Stimulated activated CD8-positive, alpha-beta memory T cell treated with anti-CD3 and anti-CD28 coated beads, Interleukin-12 subunit alpha, Interleukin-12 subunit beta, amount 100 ng/mL, for 1 hour (primary cell): Measurements from ENCODE around the gene MRPL20.
"Not testable (repeated sequence)": the region's sequence is repeated elsewhere in the genome, so short reads cannot be mapped to it uniquely, and the experiment has no call there.

Source experiments
- DNase-seq: peaks from one replicate; pipeline ENCODE4 v3.0.0-alpha.2; 2020; ENCODE audit warnings: low read depth

MRPL20 gene

DNA sequence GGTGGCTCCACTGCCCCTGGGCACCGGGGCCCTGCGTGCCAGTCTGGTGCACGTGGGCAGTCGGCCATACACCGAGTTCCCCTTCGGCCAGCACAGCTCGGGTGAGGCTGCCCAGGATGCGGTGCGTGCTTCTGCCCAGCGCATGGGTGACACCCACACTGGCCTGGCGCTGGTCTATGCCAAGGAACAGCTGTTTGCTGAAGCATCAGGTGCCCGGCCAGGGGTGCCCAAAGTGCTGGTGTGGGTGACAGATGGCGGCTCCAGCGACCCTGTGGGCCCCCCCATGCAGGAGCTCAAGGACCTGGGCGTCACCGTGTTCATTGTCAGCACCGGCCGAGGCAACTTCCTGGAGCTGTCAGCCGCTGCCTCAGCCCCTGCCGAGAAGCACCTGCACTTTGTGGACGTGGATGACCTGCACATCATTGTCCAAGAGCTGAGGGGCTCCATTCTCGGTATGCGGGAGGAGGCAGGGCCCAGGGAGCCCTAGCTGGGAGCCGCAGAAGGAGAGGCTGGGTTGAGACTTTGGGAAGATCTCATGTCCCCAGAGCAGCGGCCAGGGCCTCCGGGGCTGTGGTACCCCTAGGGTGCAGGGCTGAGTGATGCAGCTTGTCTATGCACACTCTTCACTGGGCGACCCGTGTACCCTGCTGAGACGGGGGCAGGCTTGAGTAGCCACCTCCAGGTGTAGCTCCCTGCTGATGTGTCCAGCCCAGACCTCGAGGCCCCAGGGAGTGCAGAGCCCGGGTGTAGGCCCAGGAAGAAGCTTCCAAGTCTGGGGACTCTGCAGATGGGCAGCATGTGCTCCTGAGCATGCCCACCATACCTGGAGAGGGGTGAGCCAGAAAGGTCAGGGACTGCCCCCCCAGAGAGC, 30.2 kb upstream of the MRPL20 start:
- DNase-seq: no peak

DNA sequence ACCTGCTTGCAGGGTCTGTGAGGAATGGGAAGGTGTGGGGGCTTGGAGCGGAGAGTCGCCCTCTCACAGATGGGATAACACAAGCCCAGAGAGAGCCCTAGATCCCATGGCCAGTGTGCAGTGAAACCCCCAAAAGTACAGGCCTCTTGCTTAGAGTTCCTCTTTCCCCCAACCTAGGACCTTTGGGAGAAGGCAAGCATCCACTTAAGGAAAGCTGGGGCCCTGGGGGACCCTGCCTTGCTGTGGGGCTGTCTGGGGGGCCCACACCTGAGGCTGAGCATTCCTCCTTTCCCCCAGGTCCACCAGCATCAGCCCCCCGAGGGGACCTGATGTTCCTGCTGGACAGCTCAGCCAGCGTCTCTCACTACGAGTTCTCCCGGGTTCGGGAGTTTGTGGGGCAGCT, 29.5 kb upstream of the MRPL20 start:
- no peak for DNase-seq

DNA sequence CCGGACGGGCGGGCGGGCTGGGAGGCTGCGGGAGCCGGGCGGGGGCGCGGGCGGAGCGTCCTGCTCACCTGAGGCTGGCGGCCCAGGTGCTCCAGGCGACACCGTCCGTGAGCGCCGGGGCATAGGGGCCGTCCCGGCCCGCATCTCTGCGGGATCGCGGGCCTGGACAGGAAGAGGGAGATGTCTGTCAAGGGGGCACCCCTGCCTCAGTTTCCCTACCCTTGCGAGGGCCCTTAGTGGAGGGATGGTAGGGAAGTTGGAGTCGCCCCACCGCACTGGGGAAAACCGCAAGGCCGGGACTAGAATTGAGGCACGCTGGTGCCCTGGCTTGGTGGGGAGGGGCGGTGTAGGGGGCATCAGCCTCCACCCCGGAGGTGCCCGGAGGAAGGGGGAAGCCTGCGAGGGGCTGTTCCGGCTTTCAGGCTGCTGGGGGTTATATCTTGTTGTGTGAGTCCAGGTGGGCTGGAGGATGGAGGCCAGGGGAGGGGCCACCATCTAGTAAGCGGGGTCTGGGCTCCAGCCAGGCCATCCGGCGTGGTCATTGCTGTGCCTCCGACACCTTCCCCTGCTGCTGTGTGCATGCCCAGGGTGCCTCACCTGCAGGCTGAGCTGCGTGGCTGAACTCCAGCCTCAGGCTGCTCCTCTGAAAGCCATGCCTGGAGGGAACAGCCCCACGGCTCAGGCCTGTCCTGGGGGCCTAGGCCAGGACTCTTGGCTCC, 29.0 kb upstream of the MRPL20 start:
- no peak for DNase-seq

DNA sequence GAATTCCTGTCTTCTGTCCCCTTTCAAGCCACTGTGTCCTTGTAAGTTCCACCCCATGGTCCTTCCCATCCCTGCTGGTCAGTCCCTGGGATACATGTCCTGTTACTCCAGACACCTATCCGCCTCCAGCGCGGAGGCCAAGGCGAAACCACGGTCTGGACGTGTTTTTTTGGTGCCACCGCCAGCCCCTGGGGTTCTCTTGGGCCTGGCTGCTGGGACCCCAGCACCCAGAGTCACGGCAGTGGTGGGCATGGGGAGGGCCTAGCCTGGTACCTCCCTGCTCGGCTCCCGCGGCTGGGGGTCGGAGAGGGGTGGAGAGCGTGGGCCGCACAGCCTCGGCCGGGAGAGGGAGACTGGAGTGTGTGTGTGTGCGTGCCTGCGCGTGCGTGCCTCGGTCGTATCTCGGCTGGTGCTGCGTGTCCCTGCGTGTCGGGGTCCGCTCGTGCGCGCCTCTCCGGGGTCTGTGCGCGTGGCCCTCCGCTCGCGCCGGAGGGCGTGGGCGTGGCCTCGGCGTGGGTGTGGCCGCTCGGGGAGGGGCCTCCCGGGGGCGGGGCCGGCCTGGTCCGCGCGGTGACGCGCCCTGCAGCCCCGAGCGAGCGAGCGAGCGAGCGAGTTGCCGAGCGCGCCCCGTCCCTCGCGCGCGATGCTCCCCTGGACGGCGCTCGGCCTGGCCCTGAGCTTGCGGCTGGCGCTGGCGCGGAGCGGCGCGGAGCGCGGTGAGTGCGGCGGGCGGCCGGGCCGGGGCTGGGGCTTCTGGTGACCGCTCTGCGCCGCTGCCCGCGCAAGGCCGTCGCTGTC, 28.2 kb upstream of the MRPL20 start, which contains the start of gene VWA1:
VWA1 (plus strand) TSS at position 585 of the 798 bp plus-strand sequence; CDS start at position 644, 59 bp downstream.
- DNase-seq: peak; percentile 20

DNA sequence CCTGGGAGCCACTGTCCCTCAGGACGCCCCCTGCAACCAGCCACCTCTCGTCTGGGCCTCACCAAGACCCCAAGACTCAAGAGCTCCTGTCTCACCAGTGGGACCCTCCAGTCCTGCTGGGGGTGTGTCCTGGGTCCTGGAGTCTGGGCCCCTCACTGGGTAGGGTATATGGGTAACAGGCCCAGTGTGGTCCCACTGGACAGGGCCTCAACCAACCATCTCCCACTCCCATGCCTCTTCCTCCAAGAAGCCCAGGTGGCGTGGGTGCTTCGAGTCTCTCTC, 27.7 kb upstream of the MRPL20 start:
- no peak for DNase-seq

DNA sequence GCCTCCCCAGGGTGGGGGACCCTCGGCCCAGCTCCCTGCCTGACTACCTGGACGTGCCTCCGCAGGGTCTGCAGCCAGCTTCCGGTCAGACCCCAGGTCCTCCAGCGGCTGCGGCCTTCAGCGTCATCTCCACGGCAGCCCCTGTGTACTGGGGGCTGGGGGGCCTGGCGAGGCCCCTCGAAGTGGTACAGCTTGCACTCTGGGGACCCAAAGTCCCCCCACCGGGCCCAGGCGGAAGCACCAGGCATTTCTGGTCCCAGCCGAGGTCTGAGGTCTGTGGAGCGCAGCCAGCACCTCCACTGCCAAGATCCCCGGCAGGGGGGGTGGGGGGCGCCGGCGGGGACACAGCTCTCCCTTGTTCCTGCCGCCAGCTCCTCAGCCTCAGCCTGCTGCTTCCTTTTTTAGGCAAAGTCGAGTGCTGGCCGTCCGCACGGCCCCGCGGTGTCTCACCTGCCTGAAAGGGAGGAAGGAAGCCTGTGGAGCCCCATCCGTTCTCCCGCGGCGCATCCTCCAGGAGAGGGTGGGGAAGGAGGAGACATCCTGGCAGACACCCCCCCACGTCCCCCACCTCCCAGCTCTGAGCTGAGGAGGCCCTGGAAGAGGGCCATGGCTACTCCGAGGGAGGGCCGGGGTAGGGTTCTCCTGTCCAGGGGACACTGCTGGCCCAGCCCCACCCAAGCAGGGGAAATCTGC, 27.2 kb upstream of the MRPL20 start:
- no peak for DNase-seq

DNA sequence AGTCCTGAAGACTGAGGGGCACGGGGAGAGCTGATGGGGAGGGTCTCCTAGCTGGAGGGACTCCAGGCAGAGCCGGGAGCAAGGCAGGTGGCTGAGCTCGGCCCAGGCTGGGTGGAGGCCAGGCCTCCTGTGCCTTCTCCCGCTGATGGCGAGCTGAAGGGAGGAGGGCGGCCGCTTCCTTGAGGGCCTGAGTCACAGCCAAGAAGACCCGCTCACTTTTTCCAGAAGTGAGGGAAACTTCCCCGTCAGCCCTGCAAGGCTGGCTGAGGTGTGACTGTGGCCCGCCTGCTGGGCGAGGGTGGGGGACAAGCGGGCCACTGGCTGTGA, 26.7 kb upstream of the MRPL20 start:
- DNase-seq: no peak

DNA sequence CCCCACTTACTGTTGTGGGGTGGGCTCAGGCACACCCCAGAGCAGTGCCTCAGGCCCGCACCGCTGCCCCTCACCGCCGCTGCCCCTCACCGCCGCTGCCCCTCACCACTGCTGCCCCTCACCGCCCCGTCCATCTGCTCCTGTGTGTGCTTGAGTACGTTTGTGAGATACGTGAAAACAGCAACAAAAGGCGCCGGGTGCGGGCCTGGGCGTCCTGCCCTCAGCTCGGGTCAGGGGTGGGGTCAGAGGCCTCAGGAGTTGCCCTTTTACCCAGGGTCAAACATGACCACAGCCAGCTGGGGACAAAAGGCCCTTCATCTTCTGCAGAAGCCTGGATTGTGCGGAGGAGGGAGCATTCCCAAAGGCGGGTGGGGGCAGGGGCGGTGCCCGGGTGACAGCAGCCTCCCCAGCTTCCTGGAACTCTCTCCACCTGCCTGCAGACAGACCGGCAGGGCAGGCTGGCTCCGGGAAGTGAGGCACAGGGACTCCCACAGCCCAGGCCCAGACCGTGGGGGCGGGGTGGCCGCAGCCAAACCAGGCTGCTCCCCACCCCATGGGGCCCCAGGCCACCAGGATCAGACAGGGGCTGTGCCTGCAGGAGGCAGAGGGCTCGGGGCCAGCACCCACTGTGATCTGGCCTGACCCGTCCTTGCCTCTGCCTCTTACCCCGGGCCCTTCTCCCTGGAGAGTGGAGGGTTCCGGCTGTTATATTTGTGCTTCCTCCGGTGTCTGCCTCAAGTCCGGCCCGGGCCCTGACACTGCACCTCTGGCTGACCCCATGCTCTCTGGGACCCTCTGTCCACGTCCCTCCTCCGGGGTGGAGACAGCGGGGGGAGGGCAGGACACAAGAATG, 26.1 kb upstream of the MRPL20 start:
- no peak for DNase-seq

DNA sequence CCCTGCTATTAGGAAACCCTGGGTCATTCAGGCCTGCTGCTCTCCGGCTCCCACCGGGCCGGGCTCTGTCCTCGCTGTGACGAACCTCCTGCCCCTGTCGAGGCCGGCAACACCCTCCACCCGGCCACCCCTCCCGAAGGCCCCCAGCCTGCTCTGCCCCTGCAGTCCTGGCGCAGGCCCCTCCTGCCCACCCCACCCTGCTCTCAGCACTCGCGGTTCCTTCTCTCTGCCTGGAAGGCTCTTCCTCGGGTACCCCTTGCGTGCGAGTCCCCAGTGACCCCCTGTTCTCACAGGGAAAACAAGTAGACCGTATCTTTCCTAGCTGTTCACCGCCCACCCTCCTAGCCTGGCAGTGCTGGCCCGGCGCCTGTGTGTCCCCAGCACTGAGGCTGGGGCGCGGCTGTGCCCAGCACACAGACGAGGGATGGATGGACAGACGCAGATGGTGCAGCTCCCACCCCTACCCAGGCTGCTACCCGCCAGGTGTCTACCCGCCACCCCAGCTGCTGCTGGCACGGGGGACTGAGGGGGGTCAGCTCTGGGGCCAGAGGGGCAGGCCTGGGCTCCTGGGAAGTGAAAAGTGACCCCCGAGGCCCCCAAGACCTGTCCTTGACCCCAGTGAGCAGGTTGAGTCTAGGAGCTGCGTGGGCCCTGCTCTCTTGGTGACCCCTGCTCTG, 25.3 kb upstream of the MRPL20 start:
- DNase-seq: no peak

DNA sequence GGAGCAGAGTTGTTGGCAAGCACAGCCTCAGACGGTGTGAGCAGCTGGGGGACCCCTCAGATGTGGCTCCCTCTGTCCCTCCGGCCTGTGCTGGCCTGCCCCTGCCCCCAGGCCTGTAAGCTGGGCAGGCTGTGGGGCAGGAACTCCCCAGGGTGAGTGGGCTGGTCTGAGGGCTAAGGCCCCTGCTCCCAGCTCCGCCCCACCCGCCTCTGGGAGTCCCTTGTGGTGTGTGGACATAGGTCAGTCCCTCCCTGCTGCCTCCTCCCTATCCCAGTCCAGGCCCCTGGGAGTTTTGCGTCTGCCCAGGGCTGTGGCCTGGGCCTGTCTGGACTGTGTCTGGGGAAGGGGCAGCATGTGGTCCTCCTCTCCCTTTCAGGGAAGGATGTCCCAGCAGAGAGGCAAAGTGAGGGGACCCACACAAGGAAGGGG, 24.8 kb upstream of the MRPL20 start:
- no peak for DNase-seq

DNA sequence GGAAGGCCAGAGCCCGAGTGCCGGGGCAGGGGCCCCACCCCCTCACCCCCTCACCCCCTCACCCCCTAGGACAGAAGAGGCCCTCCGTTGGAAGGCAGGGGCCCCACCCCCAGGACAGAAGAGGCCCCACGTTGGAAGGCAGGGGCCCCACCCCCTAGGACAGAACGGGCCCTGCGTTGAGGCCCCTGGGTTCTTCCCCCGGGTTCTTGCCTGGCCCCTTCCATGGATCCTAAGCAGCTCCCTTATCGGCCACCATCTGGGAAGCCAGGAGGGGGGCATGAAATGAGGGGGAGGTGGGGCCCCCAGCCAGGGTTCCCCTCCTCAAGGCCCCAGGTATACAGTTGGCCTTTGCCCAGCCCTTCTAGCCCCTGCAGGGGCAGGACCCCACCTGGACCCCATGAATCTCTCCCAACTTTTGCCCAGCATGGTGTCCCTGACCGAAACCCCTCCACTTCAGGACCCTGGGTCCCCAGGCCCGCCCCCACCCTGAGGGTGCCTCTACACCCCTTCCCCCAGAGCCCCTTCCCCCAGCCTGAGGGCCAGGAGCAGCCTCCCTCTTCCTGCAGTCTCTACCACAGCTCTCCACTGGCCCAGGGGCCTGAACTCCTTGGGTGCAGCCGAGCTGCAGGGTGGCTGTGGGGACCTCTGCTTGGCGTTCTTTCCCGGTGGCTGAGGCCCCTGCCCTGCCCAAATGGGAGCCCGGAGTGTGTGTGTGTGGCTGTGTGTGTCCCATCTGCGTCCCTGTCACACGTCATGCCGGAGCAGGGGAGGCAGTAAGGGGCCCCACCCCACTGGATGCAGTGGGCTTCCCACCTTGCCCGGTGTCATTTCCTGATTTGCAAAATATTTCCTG, 24.1 kb upstream of the MRPL20 start:
- no peak for DNase-seq

DNA sequence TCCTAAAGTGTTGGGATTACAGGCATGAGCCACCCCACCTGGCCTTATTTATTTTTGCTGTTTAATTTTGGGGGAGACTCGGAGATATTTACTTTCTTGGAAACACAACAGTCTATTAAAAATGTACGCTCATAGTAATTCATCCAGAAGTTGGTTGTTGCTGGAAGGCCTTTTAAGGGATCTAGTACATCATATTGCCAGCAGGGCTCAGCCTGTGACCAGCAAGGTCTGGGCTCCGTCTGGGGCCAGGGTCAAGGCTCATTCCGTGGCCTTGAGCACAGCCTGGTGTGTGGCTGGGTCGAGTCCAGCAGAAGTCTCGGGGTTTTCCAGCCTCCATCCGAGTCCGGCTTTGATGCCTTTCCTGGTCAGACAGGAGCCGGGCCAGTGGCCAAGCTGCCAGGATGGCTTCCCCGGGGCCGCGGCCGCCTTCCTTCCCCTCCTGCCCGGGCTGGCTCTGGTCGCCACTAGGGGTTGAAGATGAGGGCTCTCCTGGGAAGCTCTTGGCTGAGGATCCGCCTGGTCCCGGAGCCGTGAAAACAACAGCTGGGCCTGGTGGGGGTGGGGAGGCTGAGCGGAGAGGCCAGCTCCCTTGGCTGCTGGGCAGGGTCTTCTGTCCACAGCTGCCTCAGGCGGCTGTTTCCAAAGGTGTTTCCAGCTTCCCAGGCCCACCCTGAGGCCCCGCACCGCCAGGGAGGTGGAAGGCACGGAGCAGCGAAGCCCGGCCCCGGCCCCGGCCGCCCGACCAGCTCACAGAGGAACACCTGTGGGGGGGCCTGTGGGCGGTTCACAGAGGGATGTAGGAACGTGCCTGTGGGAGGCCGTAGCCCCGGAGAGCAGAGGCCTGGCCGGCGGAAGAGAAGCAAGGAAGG, 23.3 kb upstream of the MRPL20 start:
- no peak for DNase-seq

DNA sequence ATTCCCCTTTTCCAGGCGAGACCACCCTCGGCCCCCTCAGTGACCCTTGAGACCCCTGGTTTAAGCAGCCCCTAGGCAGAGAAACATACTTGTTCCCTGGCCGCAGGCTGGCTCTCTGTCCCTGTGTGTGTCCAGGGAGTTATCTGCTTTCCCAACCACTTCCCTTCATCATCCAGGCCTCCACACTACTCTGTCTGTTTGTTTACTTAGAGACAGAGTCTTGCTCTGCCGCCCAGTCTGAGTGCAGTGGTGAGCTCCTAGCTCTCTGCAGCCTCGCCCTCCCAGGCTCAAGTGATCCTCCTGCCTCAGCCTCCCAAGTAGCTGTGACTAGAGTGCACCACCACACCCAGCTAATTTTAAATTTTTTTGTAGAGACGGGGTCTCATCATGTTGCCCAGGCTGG, 22.6 kb upstream of the MRPL20 start:
- DNase-seq: no peak

DNA sequence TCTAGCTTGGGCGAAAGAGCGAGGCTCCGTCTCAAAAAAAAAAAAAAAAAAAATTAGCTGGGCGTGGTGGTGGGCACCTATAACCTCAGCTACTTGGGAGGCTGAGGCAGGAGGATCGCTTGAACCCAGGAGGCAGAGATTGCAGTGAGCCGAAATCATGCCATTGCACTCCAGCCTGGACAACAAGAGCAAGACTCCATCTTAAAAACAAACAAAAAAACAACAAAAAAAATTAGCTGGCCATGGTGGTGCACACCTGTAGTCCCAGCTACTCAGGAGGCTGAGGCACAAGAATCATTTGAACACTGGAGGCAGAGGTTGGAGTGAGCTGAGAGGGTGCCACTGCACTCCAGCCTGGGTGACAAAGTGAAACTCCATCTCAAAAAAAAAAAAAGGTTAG, 21.9 kb upstream of the MRPL20 start:
- not testable (repeated sequence) for DNase-seq

DNA sequence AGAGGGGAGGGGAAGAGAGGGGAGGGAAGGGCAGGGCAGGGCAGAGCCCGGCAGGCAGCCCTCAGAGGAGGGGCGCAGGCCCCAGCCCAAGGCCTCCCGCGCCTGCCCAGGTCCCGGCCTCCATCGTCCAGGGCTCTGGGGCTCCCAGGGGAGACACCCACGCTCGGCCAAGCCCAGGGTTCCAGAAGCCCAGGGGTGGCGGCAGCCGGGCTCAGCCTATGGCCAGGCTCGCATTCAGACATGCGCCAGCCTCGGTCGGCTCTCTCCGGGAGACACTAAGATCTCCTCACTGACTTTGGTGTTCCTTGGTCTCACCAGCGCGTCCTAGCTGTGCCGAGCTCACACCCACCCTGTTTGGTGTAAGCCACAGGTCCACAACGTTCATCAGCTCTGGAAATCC, 21.1 kb upstream of the MRPL20 start:
- no peak for DNase-seq

DNA sequence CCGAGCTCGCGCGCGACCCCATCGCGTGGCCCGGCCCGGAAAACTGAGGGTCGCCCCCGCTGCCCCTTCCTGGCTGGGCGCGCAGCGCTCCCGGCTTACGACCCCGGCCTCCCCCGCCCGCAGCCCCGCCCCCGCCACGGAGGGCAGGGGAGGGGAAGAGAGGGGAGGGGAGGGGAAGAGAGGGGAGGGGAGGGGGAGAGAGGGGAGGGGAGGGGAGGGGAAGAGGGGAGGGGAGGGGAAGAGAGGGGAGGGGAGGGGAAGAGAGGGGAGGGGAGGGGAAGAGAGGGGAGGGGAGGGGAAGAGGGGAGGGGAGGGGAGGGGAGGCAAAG, 20.7 kb upstream of the MRPL20 start:
- no peak for DNase-seq

DNA sequence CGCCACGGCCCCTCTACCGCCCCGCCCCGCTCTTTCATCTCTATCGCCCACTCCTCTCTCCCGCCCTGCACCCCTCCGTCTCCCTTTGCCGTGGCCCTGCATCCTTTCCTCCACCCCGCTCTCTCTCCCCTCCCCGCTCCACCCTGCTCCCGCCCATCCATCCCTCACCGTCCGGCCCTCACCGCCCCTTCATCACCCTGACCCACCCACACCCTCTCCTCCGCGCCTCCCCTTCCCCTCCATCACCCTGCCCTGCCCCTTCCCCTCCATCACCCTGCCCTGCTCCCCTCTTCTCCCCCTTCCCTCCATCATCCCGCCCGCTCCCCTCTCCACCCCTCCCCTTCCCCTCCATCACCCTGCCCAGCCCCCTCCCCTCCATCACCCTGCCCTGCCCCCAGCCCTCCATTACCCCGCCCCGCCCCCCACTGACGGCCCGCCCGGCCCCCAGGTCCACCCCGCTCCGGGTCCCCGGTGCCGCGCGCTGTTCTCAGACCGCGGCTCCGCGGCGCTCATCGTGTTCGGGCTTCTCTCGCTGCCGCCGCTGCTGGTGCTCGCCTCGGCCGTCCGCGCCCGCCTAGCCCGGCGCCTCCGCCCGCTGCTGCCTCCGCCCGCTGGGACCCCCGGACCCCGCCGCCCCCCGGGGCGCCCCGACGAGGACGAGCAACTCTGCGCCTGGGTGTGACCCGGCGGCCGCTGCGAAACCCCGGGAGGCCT, 20.2 kb upstream of the MRPL20 start:
- DNase-seq: no peak

DNA sequence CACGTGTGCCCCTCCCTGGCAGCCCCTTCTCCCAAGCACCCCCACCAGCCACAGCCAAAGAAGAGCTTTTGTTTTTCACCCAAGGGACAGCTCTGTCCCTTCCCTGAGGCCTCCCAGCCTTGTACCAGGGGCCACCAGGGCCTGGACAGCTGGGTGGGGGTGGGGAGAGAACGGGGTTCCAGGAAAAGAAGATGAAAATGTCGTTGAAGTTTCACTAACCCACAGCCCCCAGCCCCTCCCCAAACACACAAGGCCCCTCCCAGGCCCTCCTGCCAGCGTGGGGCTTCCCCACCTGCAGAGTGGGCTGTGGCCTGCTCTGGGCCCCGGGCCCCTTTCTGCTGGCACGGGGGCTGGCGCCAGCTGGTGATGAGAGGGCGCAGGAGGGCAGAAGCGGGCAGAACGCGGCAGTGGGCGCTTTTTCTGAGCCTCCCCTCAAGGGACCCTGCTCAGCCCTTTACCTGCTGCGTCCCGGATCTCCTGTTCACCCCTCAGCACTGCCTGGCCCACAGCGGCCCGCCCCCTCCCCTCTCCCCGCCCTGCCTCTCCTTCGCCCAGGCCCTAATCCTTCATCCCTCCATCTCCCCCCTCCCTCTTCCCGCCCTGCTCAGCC, 19.5 kb upstream of the MRPL20 start:
- no peak for DNase-seq
